ENCODE results near the gene CCM2.

- TF ChIP-seq EZH2 (IDR thresholded peaks at IDR 0.05; ENCODE audit: borderline replicate concordance, low read length) (no peak), CTCF (conservative IDR thresholded peaks at IDR 0.05 in 1 of 2, IDR thresholded peaks at IDR 0.05 in 1 of 2; ENCODE audit: extremely low read depth in 1 of 2, insufficient read depth in 1 of 2, low read depth in 1 of 2, low read length in 2 of 2) (no peak)
Observed at GRCh38 chr7:44969701-44970522, 30.1 kb upstream of the CCM2 start.

All from mammary epithelial cell (primary cell).